Thymus (tissue), 11 donors: ENCODE results near the gene LIMCH1. TPM values are rescaled to one million over a fixed set of nuclear protein-coding genes. Genes with fewer than 3 reads are reported as not detected.

Experiments used
- DNase-seq, 9 donors: peaks; one replicate each; pipeline ENCODE4 v3.0.0-alpha.2; 2013; ENCODE audit warnings: low spot score in 9 of 9, low read depth in 6 of 9, missing footprints in 1 of 9
- H3K27ac ChIP-seq, 2 donors: one replicate each; pipeline ENCODE4 v1.5.1; 2013; ENCODE audit warnings: control low read depth in 1 of 2, low read depth in 1 of 2, low read length in 1 of 2, mild to moderate bottlenecking in 1 of 2, moderate library complexity in 1 of 2
- H3K27me3 ChIP-seq, 2 donors: one replicate each; pipeline ENCODE4 v1.5.1; 2013; ENCODE audit warnings: low read length in 1 of 2; ENCODE audit not compliant: control insufficient read depth in 2 of 2, insufficient read depth in 1 of 2
- H3K36me3 ChIP-seq, 2 donors: one replicate each; pipeline ENCODE4 v1.5.1; 2013; ENCODE audit warnings: low read length in 1 of 2, mild to moderate bottlenecking in 1 of 2, moderate library complexity in 1 of 2; ENCODE audit not compliant: control insufficient read depth in 2 of 2, insufficient read depth in 2 of 2
- H3K4me1 ChIP-seq, 2 donors: one replicate each; pipeline ENCODE4 v1.5.1; 2013; ENCODE audit warnings: low read length in 2 of 2; ENCODE audit not compliant: control insufficient read depth in 2 of 2, insufficient read depth in 2 of 2
- H3K4me3 ChIP-seq, 2 donors: one replicate each; pipeline ENCODE4 v1.5.1; 2013; ENCODE audit warnings: low read length in 2 of 2, control low read depth in 1 of 2, mild to moderate bottlenecking in 1 of 2
- H3K9me3 ChIP-seq, 2 donors: one replicate each; pipeline ENCODE4 v1.5.1; 2013; ENCODE audit warnings: low read length in 1 of 2, mild to moderate bottlenecking in 1 of 2; ENCODE audit not compliant: control insufficient read depth in 2 of 2, insufficient read depth in 1 of 2
- WGBS: extraction: QIAGEN DNeasy Blood & Tissue Kit; methylation state at CpG from one replicate; pipeline ENCODE4 v1.1.7; 2013; 5-methylcytosine and 5-hydroxymethylcytosine counted together
- polyA plus RNA-seq: library from polyadenylated mRNA; stranded (reverse); fragments of 200-250 nt; gene quantifications from one replicate; pipeline ENCODE4 v1.2.3, GENCODE V29; 2013
- total RNA-seq: library from RNA; stranded (reverse); fragments of 120-200 nt; gene quantifications from one replicate; pipeline ENCODE4 v1.2.4, GENCODE V29; 2013
- donor health status: healthy.

Gene LIMCH1
- total and polyA plus RNA-seq, 2 donors, result 5.4 to 13.8 TPM

GRCh38 chr4:41714364-41715000, 176.5 kb downstream of the LIMCH1 start:
- H3K27ac ChIP-seq, result no peak overlapping the region
- 85% methylated on average over 6 of the region's 6 CpGs for WGBS
- no peak for DNase-seq
- no peak overlapping the region for H3K4me3 ChIP-seq
- no peaks in the 10 kb centered on the region for H3K9me3 ChIP-seq
- no peaks in the 10 kb centered on the region for H3K4me1 ChIP-seq
- no peaks in the 10 kb centered on the region for H3K27me3 ChIP-seq
- H3K36me3 ChIP-seq, result no peaks in the 10 kb centered on the region

DNA sequence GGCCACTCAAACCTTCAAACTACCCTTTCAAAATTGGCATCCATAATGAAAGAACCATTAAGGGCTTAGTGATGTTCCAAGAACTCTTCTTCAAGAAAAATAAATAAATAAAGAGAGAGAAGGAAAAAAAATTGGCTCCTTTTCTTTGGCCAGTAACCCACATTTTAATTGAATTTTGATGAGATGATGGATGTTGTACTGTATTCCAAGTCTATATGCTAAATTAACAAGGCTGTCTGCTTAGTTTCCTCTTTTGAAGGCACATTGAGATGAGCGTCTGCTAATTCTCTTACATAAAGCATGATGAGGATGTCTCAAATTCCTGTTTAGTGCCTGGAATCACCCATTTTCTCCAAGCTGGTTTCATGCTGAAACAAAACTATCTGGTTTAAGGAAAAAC, 177.2 kb downstream of the LIMCH1 start:
- 81% methylated on average over 1 of the region's 1 CpG for WGBS
- H3K27me3 ChIP-seq, result no peaks in the 10 kb centered on the region
- H3K4me1 ChIP-seq, result no peaks in the 10 kb centered on the region
- no peaks in the 10 kb centered on the region for H3K36me3 ChIP-seq
- H3K9me3 ChIP-seq, result no peaks in the 10 kb centered on the region
- no peak overlapping the region for H3K4me3 ChIP-seq
- DNase-seq, result no peak
- no peak overlapping the region for H3K27ac ChIP-seq

GRCh38 chr4:41718907-41719306, 180.9 kb downstream of the LIMCH1 start:
- H3K4me1 ChIP-seq, result no peaks in the 10 kb centered on the region
- no peaks in the 10 kb centered on the region for H3K36me3 ChIP-seq
- no peak overlapping the region for H3K4me3 ChIP-seq
- H3K27ac ChIP-seq, result no peak overlapping the region
- H3K27me3 ChIP-seq, result no peaks in the 10 kb centered on the region
- no peaks in the 10 kb centered on the region for H3K9me3 ChIP-seq
- DNase-seq, result no peak

GRCh38 chr4:41719417-41719816, 181.5 kb downstream of the LIMCH1 start:
- H3K9me3 ChIP-seq, result no peaks in the 10 kb centered on the region
- WGBS, result 91% methylated on average over 2 of the region's 2 CpGs
- no peak overlapping the region for H3K4me3 ChIP-seq
- no peaks in the 10 kb centered on the region for H3K4me1 ChIP-seq
- no peak for DNase-seq
- no peaks in the 10 kb centered on the region for H3K27me3 ChIP-seq
- no peak overlapping the region for H3K27ac ChIP-seq
- no peaks in the 10 kb centered on the region for H3K36me3 ChIP-seq

DNA sequence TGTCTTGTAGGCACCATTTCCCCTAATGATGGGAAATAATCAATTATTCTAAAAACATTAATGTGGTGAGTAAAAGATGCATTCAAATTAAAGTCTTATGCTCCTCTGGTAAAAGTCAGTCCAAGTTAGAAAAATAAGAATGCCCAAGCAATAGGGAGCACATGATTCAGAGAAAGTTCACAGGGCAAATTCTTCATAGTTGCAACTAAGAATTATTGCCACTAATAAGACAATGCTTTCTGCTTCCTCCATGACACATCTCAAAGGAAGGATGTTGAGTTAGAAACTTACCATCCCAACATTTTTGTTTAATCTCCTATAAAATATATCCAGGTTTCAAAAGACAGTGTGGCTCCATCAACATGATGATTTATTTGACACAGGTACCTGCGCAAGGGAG, 184.2 kb downstream of the LIMCH1 start:
- no peak overlapping the region for H3K4me3 ChIP-seq

GRCh38 chr4:41723286-41723685, 185.3 kb downstream of the LIMCH1 start:
- H3K9me3 ChIP-seq, result no peaks in the 10 kb centered on the region
- 83% methylated on average over 3 of the region's 3 CpGs for WGBS
- H3K27ac ChIP-seq, result no peak overlapping the region
- H3K27me3 ChIP-seq, result no peaks in the 10 kb centered on the region
- no peak overlapping the region for H3K4me3 ChIP-seq
- H3K4me1 ChIP-seq, result no peaks in the 10 kb centered on the region
- H3K36me3 ChIP-seq, result no peaks in the 10 kb centered on the region
- DNase-seq, result no peak

More for the DNA sequence above, 184.2 kb downstream of the LIMCH1 start:
- Histone ChIP-seq H3K27ac (no peak overlapping the region), H3K27me3 (no peaks in the 10 kb centered on the region), H3K4me1 (no peaks in the 10 kb centered on the region), H3K9me3 (no peaks in the 10 kb centered on the region), H3K36me3 (no peaks in the 10 kb centered on the region)
- WGBS, result 100% methylated on average over 1 of the region's 1 CpG
- DNase-seq, result no peak

DNA sequence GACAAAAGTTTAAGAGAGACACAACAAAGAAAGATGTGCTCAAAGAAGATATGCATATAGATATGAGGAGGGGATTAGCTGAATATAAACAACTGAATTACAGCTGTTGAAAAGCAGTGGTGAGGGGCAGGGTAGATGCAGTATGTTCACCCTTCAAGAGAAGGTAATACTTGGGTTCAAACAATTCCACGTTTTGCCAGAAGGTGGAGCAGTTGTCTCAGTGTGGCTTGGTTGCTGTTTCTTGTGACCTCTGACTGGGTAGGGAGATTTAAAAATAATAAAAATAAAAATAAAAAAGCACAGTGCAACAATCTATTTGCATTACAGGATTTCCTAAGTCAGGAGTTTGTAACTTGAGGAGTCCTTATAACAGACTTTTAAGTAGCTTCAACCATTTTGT, 187.3 kb downstream of the LIMCH1 start:
- no peaks in the 10 kb centered on the region for H3K9me3 ChIP-seq
- H3K36me3 ChIP-seq, result no peaks in the 10 kb centered on the region
- H3K4me3 ChIP-seq, result no peak overlapping the region
- no peaks in the 10 kb centered on the region for H3K4me1 ChIP-seq
- no peak for DNase-seq
- 3% methylated on average over 1 of the region's 1 CpG for WGBS
- H3K27ac ChIP-seq, result no peak overlapping the region
- no peaks in the 10 kb centered on the region for H3K27me3 ChIP-seq

- no peaks in the 10 kb centered on the region for H3K36me3 ChIP-seq
- no peak overlapping the region for H3K27ac ChIP-seq
- no peak overlapping the region for H3K4me3 ChIP-seq
- H3K4me1 ChIP-seq, result no peaks in the 10 kb centered on the region
- no peaks in the 10 kb centered on the region for H3K9me3 ChIP-seq
- peaks cover 0 to 6% of the 10 kb centered on the region in 2 donors for H3K27me3 ChIP-seq
- DNase-seq, result no peak
- WGBS, result 83% methylated on average over 4 of the region's 4 CpGs
Measured at GRCh38 chr4:41727861-41728572, 190.1 kb downstream of the LIMCH1 start.

DNA sequence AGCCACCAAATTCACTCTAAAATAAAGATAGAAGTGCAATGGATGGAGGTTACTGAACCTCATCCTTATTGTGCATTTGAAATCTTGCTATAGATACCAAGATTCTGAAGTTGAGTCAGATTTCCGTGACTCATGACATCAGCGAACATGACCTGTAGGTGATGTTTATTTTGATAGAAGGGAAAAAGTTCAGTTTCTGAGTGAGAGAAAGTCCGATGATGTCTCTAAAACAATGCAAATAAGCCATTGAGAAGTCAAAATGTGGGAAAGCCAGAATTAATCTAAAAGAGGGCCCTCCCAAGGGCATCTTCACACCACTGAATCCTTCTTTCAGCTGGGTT, 190.6 kb downstream of the LIMCH1 start:
- H3K27ac ChIP-seq, result no peak overlapping the region
- no peak overlapping the region for H3K4me3 ChIP-seq
- no peaks in the 10 kb centered on the region for H3K9me3 ChIP-seq
- peaks cover 0 to 6% of the 10 kb centered on the region in 2 donors for H3K27me3 ChIP-seq
- H3K36me3 ChIP-seq, result no peaks in the 10 kb centered on the region
- H3K4me1 ChIP-seq, result no peaks in the 10 kb centered on the region
- 91% methylated on average over 3 of the region's 3 CpGs for WGBS
- DNase-seq, result no peak
